ENCODE measurements around the gene KCNQ1. TPM values are rescaled to one million over a fixed set of nuclear protein-coding genes. Genes with fewer than 3 reads are reported as not detected.

KCNQ1 gene
- total RNA-seq, 1 donor from 2014 or later = 52.9 TPM

GRCh38 chr11:2564008-2564530 lies 119.3 kb downstream of the KCNQ1 start:
- no peaks in the 10 kb centered on the region for H3K36me3 ChIP-seq
- DNase-seq (no peak), ATAC-seq (no peak)
- no peaks in the 10 kb centered on the region for H3K27me3 ChIP-seq
- TF ChIP-seq CTCF (IDR thresholded peaks at IDR 0.05) = no peak
- H3K4me3 ChIP-seq = no peak overlapping the region
- intact Hi-C loops (cut with DNase I) = no loop called here
- no peaks in the 10 kb centered on the region for H3K4me1 ChIP-seq
- H3K27ac ChIP-seq = no peak overlapping the region
- no peaks in the 10 kb centered on the region for H3K9me3 ChIP-seq

- ATAC-seq = peak; percentile 17
- TF ChIP-seq CTCF (IDR thresholded peaks at IDR 0.05) = no peak
- intact Hi-C loops (cut with DNase I) = no loop called here
- no peak for DNase-seq
- no peak overlapping the region for H3K4me3 ChIP-seq
- H3K36me3 ChIP-seq = no peaks in the 10 kb centered on the region
- H3K4me1 ChIP-seq = no peaks in the 10 kb centered on the region
- H3K9me3 ChIP-seq = no peaks in the 10 kb centered on the region
- H3K27ac ChIP-seq = no peak overlapping the region
- H3K27me3 ChIP-seq = no peaks in the 10 kb centered on the region
Measured at GRCh38 chr11:2564588-2565425, 120.0 kb downstream of the KCNQ1 start.

- Histone ChIP-seq H3K4me1 (no peaks in the 10 kb centered on the region), H3K27ac (no peak overlapping the region), H3K36me3 (no peaks in the 10 kb centered on the region), H3K9me3 (no peaks in the 10 kb centered on the region), H3K27me3 (no peaks in the 10 kb centered on the region), H3K4me3 (no peak overlapping the region)
- TF ChIP-seq CTCF (IDR thresholded peaks at IDR 0.05) = no peak
- no peak for ATAC-seq
- intact Hi-C loops (cut with DNase I) = no loop called here
- peak; percentile 46 for DNase-seq
Measured at GRCh38 chr11:2565447-2566222, 120.8 kb downstream of the KCNQ1 start.

- intact Hi-C loops (cut with DNase I) = no loop called here
- no peak overlapping the region for H3K27ac ChIP-seq
- H3K36me3 ChIP-seq = no peaks in the 10 kb centered on the region
- no peak for TF ChIP-seq CTCF (IDR thresholded peaks at IDR 0.05)
- no peaks in the 10 kb centered on the region for H3K9me3 ChIP-seq
- no peaks in the 10 kb centered on the region for H3K27me3 ChIP-seq
- ATAC-seq (no peak), DNase-seq (peak; percentile 52)
- no peak overlapping the region for H3K4me3 ChIP-seq
- H3K4me1 ChIP-seq = no peaks in the 10 kb centered on the region
Measured at GRCh38 chr11:2566223-2567025, 121.6 kb downstream of the KCNQ1 start.

GRCh38 chr11:2567026-2567671 lies 122.3 kb downstream of the KCNQ1 start:
- intact Hi-C loops (cut with DNase I) = no loop called here
- no peak for TF ChIP-seq CTCF (IDR thresholded peaks at IDR 0.05)
- Histone ChIP-seq H3K27ac (no peak overlapping the region), H3K4me3 (no peak overlapping the region), H3K9me3 (no peaks in the 10 kb centered on the region), H3K27me3 (no peaks in the 10 kb centered on the region), H3K36me3 (no peaks in the 10 kb centered on the region), H3K4me1 (no peaks in the 10 kb centered on the region)
- DNase-seq (peak; percentile 51), ATAC-seq (no peak)

Data from upper lobe of right lung (tissue), 1 donor.